Activated CD8-positive, alpha-beta T cell treated with anti-CD3 and anti-CD28 coated beads for 36 hours (primary cell): ENCODE results near the gene POLR3K. TPM values are rescaled to one million over a fixed set of nuclear protein-coding genes. Genes with fewer than 3 reads are reported as not detected.
"Not testable (repeated sequence)": the region's sequence is repeated elsewhere in the genome, so short reads cannot be mapped to it uniquely, and the experiment has no call there.

Experiments
- ATAC-seq: fragments of 200-7000 bp; cut with Tn5 transposase; one replicate; pipeline ENCODE4 v1.10.0; 2021; ENCODE audit warnings: mild to moderate bottlenecking, moderate library complexity
- CTCF ChIA-PET: fragments of 350-600 bp; sonication (Branson Sonifier 250); formaldehyde crosslinking; loops from one replicate; lab custom pipeline; 2021; ENCODE audit warnings: antibody characterized with exemption; lab: Charles Lee
- POLR2A ChIA-PET: fragments of 350-600 bp; sonication (Branson Sonifier 250); formaldehyde crosslinking; loops from one replicate; lab custom pipeline; 2021; ENCODE audit warnings: antibody characterized with exemption; lab: Charles Lee
- DNase-seq: peaks from one replicate; pipeline ENCODE4 v3.0.0-alpha.2; 2020
- H3K27ac Mint-ChIP-seq: one replicate; pipeline ENCODE4 v1.8.0; 2021; ENCODE audit warnings: mild to moderate bottlenecking, mixed read lengths
- H3K27me3 Mint-ChIP-seq: one replicate; pipeline ENCODE4 v1.8.0; 2021; ENCODE audit warnings: mixed read lengths
- H3K36me3 Mint-ChIP-seq: one replicate; pipeline ENCODE4 v1.8.0; 2021; ENCODE audit warnings: low read depth, mixed read lengths
- H3K4me1 Mint-ChIP-seq: one replicate; pipeline ENCODE4 v1.8.0; 2021; ENCODE audit warnings: low read depth, mixed read lengths
- H3K4me3 Mint-ChIP-seq: one replicate; pipeline ENCODE4 v1.8.0; 2021; ENCODE audit warnings: mild to moderate bottlenecking, moderate library complexity, mixed read lengths
- H3K9me3 Mint-ChIP-seq: one replicate; pipeline ENCODE4 v1.8.0; 2021; ENCODE audit warnings: mixed read lengths
- CTCF ChIP-seq: fragments of 200-600 bp; IDR thresholded peaks from one replicate; pipeline ENCODE4 v1.8.0; 2022; ENCODE audit warnings: antibody characterized with exemption, mild to moderate bottlenecking
- intact Hi-C: fragments of 100-400 bp; cut with micrococcal nuclease; formaldehyde crosslinking; loops from one replicate; pipeline ENCODE4 v1.10.0; 2022
- total RNA-seq, 2 experiments: library from RNA; stranded (reverse); gene quantifications; one replicate each; pipeline ENCODE4 v1.2.3, GENCODE V29; 2021

The POLR3K gene
- total RNA-seq, 2 experiments from 2014 or later, result 51.3 to 52.6 TPM

- H3K27ac Mint-ChIP-seq, result no peak overlapping the region
- H3K27me3 Mint-ChIP-seq, result no peaks in the 10 kb centered on the region
- ChIA-PET POLR2A (interaction anchor here (1.1 kb wide), 1 partner anchor 9 kb away, joined by 4 read pairs; no protein-coding TSS in a partner anchor), CTCF (interaction anchor here (1.5 kb wide), 1 partner anchor 50 kb away, joined by 5 read pairs; no protein-coding TSS in a partner anchor)
- no peaks in the 10 kb centered on the region for H3K9me3 Mint-ChIP-seq
- no peak for TF ChIP-seq CTCF
- ATAC-seq, result no peak
- H3K4me1 Mint-ChIP-seq, result peaks cover 41% of the 10 kb centered on the region
- H3K36me3 Mint-ChIP-seq, result peaks cover 74% of the 10 kb centered on the region
- no peak for DNase-seq
- no peak overlapping the region for H3K4me3 Mint-ChIP-seq
- intact Hi-C loops, result no loop called here
Measured at GRCh38 chr16:47234-47633, 6.2 kb downstream of the POLR3K start.

- H3K4me3 Mint-ChIP-seq, H3K27ac Mint-ChIP-seq, ATAC-seq, H3K9me3 Mint-ChIP-seq, H3K27me3 Mint-ChIP-seq, DNase-seq, intact Hi-C loops: not testable (repeated sequence)
- ChIA-PET CTCF (interaction anchor here (1.5 kb wide), 1 partner anchor 50 kb away, joined by 5 read pairs; no protein-coding TSS in a partner anchor), POLR2A (interaction anchor here (1.1 kb wide), 1 partner anchor 9 kb away, joined by 4 read pairs; no protein-coding TSS in a partner anchor)
- Mint-ChIP-seq H3K36me3 (peaks cover 73% of the 10 kb centered on the region), H3K4me1 (peaks cover 42% of the 10 kb centered on the region)
Measured at GRCh38 chr16:46510-46909, 6.9 kb downstream of the POLR3K start.

- Mint-ChIP-seq H3K9me3 (no peaks in the 10 kb centered on the region), H3K27ac (no peak overlapping the region), H3K4me1 (peaks cover 37% of the 10 kb centered on the region), H3K27me3 (no peaks in the 10 kb centered on the region), H3K36me3 (peaks cover 67% of the 10 kb centered on the region), H3K4me3 (no peak overlapping the region)
- POLR2A ChIA-PET, result no interaction called here
- intact Hi-C loops, result no loop called here
- no peak for TF ChIP-seq CTCF
- DNase-seq (no peak), ATAC-seq (no peak)
- CTCF ChIA-PET, result interaction anchor here (2.2 kb wide), 1 partner anchor 20 kb away, joined by 11 read pairs; no protein-coding TSS in a partner anchor
Measured at GRCh38 chr16:45454-45853, 8.0 kb downstream of the POLR3K start.

GRCh38 chr16:44655-45054, 8.8 kb downstream of the POLR3K start:
- intact Hi-C loops, result no loop called here
- no peaks in the 10 kb centered on the region for H3K27me3 Mint-ChIP-seq
- no peak overlapping the region for H3K4me3 Mint-ChIP-seq
- POLR2A ChIA-PET, result interaction anchor here (1.0 to 1.1 kb wide), 2 partner anchors 21 to 33 kb away, joined by 4 to 5 read pairs; partner anchors contain the start of gene MPG
- CTCF ChIA-PET, result interaction anchor here (2.2 kb wide), 1 partner anchor 21 kb away, joined by 11 read pairs; no protein-coding TSS in a partner anchor
- H3K9me3 Mint-ChIP-seq, result no peaks in the 10 kb centered on the region
- H3K36me3 Mint-ChIP-seq, result peaks cover 62% of the 10 kb centered on the region
- ATAC-seq (no peak), DNase-seq (no peak)
- TF ChIP-seq CTCF, result no peak
- H3K27ac Mint-ChIP-seq, result no peak overlapping the region
- peaks cover 39% of the 10 kb centered on the region for H3K4me1 Mint-ChIP-seq

DNA sequence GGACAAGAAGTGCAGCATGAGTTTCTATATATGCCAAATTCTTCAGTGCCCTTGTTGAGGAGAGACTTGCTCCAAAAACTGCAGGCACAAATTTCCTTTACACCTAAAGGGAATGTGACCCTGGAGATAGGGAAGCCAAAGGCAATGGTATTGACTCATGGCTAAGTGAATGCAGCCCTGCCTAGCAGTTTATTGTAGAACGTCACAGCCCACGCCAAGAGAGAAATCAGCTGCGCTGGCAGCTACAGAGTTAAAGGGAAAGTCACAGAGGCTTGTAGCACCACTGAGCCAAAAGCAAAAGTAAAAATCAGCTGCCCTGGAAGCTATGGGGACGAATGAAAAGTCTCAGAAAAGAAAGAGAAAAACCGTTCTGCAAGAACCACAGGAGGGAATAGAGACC, 10.1 kb downstream of the POLR3K start:
- Mint-ChIP-seq H3K36me3 (peaks cover 61% of the 10 kb centered on the region), H3K9me3 (no peaks in the 10 kb centered on the region), H3K4me1 (peaks cover 50% of the 10 kb centered on the region), H3K27me3 (no peaks in the 10 kb centered on the region), H3K27ac (no peak overlapping the region), H3K4me3 (no peak overlapping the region)
- CTCF ChIA-PET, result interaction anchor here (3.4 kb wide), 1 partner anchor 22 kb away, joined by 16 read pairs; no protein-coding TSS in a partner anchor
- no peak for TF ChIP-seq CTCF
- ATAC-seq (no peak), DNase-seq (no peak)
- POLR2A ChIA-PET, result interaction anchor here (0.7 kb wide), 1 partner anchor 10 kb away, joined by 3 read pairs; no protein-coding TSS in a partner anchor
- intact Hi-C loops, result no loop called here
